NCI-H2227 treated with DMSO at 0.1 percent for 48 hours (cell line): ENCODE measurements around the gene KHSRP.
"Not testable (repeated sequence)": the region's sequence is repeated elsewhere in the genome, so short reads cannot be mapped to it uniquely, and the experiment has no call there.

Source experiments
- DNase-seq: peaks from one replicate; lab custom pipeline; 2025; lab: John Stamatoyannopoulos, UW

The KHSRP gene

DNA sequence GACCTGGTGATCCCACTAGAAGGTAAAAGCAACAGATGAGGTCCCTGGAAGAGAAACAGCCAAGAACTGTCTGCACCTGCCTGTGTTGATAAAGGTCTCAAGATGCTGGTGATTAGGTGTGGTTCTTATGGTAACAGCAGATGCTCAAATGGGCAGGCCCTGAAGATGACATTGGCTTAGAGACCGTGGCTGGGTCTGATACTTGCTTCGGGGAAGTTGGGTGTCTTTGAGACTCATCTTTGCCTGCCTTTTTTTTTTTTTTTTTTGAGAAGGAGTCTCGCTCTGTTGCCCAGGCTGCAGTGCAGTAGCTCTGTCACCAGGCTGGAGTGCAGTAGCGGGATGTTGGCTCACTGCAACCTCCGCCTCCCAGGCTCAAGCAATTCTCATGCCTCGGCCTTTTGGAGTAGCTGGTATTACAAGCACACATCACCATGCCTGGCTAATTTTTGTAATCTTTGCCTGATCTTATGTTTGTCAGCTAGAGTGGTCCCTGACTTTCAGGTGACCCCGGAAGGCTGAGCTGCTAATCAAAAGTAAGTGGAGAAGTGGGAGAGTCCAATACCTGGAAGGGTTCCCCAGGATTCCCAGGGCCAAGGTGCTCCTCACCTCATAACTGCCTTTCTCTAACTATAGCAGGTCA, 27.1 kb upstream of the KHSRP start:
- no peak for DNase-seq

DNA sequence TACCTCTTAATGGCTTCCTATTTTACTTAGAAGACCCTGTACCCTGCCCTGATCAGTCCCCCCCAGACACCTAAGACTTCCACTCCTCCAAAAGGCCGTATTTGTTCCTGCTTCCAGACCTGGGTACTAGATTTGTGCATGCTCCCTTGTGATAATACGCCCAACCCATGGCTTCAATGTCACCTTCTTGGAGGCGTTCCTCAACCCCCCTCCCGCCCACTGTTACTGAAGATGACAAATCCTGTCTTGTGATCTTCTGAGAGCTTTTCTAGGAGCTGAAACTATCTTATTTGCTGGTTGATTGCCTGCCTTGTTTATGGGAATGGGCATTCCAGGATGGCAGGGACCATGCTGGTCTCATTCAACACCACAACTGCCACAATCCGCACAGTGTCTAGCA, 25.6 kb upstream of the KHSRP start:
- no peak for DNase-seq

DNA sequence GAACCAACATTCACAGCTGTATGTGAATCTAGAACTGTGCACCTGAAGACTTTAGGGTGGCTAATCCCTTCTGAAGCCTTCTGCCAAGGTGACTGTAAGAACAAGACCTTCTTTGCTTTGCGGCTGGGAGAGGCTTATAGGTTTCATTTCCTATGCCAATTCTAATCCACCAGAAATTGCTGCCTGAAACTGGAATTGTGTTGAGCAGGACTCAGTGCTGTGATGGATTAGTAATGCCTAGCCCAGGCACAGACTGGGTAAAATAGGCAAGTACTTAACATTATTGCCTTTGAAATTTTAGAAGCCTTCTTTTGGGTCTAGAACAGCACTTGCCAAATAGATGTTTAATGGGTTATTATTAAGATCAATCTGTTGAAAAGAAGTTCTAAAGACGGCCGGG, 23.4 kb upstream of the KHSRP start:
- DNase-seq = no peak

DNA sequence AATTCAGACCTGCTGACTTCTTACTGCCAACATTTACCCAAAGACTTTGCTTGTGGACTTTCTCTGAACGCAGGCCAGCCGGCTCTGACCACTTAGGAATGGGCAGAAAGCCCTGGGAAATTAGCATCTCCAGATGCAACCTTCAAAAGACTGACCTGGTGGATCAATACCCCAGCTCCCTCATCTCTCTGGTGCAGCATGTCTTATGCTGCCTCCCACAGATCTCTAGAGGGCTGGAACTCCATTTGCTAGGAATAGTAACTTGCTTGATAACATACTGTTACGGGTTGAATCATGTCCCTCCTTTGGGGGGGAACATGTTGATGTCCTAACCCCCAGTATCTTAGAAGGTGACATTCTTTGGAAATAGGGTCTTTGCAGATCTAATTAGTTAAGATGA, 21.8 kb upstream of the KHSRP start:
- no peak for DNase-seq

DNA sequence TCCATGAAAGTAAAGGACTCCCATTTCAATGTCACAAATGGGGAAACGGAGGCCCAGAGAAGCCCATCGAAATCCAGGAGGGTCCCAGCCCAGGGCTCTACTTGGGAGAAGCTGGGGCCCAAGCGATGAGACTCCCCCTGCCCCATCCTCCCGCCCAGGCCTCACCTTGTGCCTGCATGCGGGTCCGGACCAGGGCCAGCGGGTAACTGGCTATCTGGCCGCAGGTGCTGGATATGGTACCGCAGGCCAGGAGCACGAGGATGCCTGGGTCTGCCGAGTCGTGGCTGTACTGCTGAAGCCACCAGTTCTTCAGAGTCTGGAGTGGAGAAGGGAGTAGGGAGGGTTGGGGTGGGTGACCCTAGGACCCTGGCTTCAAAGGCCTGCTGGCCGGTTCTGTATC, 19.4 kb upstream of the KHSRP start:
- DNase-seq = no peak

DNA sequence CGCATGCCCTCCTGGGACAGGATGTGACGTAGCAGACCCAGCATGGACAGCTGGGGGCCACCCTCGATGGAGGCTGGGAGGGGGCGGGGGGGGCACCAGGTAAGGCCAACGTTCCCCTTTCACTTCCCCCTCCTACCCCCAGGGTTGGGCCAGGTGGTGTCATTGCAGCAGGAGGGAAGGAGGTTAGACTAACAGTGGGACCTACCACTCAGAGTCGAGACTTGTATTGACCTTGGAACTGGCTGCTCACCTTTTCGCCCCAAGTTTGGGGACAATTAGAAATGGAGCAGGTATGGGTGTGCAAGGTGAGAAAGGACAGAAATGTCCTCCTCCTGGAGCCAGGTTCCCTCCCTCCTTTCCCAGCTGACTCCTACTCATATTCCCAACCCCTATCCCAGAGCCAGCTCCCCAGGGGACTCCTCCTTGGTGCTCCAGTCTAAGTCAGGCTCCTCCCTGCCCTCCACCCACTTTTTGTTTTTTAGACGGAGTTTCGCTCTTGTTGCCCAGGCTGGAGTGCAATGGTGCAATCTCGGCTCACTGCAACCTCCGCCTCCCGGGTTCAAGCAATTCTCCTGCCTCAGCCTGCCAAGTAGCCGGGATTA, 17.6 kb upstream of the KHSRP start:
- DNase-seq = no peak

DNA sequence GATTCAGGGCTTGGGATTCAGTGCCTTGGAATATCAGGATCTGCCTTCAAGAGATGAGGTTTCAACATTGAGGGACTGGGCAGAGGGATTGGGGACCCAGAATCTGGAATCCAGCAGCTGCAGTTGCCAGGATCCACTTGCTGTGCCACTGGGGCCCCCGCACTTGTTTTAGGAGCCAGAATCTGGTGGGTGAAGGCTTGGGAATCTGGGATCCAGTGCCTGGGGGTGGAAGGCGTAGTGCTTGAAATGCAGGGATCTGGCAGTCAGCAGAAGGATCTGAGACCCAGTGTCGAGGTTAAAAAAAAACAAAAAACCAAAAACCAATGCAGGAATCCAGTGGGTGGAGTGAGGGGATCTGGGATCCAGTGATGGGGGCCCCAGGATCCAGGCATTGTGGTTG, 16.3 kb upstream of the KHSRP start:
- DNase-seq = no peak

- no peak for DNase-seq
Measured at GRCh38 chr19:6439743-6440142, 15.1 kb upstream of the KHSRP start.

DNA sequence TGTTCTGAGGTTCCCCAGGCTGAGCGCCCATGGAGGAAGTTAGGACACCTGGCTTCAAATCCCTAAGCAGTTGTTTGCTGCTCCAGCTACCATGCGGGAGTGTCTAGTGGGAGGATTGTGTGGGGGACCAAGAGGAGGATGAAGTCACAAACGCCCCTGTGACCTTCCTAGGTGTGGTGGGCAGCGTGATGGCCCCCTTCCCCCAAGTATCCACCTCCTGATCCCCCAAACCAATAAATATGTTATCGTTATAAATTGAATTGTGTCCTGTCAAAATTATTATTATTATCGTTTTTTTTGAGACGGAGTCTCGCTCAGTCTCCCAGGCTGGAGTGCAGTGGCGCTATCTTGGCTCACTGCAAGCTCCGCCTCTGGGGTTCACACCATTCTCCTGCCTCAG, 9.1 kb upstream of the KHSRP start, which contains the start of gene SLC25A41:
TSS of gene SLC25A41 (minus strand) at position 101 of the 400 bp plus-strand sequence. CDS start at position 31, 70 bp downstream.
- DNase-seq = no peak

GRCh38 chr19:6433165-6433564, 8.6 kb upstream of the KHSRP start:
- DNase-seq = no peak

- no peak for DNase-seq
Measured at GRCh38 chr19:6431891-6432290, 7.3 kb upstream of the KHSRP start.

GRCh38 chr19:6429419-6430221, 5.0 kb upstream of the KHSRP start:
- DNase-seq = no peak

- not testable (repeated sequence) for DNase-seq
Measured at GRCh38 chr19:6428692-6429418, 4.2 kb upstream of the KHSRP start.

DNA sequence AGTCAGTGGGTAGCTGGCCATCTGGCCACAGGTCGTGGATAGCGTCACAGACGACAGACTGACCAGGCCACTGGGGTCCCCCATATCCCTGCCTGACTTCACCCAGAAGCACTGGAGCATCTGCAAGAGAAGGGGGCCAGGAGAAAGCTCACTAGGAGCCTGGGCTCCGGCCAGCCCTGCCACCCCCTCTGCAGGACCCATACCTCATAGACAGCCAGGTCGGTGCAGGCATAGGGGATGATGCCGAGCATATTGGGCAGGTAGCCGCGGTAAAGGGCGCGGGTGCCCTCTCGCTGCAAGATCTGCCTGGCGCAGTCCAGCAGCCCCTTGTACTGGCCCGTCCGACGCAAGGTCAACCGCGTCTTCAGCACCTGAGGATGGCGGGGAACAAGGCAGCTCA, 2.5 kb upstream of the KHSRP start:
- DNase-seq = no peak

DNA sequence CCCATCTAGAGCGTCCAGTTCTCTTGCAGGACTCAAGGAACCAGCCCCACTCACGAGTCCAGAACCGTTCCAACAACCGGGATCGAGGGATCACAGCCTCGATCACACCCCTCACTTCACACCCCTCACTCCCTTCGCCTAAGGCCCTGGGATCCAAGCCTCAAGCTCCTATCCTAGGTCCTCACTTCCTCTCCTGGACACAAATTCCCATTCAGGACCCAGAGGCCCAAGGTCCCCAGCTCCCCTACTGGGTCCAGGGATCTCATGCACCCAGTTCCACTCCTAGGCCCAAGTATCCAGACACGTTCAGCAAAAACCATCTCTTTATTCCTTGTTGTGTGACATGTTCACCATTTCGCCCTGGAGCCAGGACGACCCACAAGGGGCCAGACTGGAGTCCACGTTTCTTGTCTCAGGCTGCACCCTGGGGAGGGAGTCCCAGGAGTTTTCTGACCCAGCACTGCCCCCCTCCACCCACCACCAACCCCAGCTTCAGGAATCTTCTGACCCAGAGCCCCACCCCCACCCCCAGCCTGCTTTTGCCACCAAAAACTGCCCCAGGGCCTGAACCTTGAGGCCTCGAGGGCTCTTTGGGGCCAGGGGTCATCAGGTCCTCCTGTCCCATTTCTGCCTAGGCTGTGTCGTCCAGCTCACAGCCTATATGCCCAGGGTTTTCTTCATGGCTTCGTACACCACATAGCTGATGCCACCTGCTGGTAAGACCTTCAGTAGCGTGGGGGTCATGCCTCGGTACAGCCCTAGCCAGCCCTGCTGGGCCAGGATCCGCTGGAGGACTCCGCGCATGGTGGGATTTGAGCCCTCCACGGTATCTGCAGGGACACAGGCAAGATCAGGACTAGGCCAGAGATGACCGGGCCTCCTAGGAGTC, 1.4 kb upstream of the KHSRP start:
- no peak for DNase-seq

DNA sequence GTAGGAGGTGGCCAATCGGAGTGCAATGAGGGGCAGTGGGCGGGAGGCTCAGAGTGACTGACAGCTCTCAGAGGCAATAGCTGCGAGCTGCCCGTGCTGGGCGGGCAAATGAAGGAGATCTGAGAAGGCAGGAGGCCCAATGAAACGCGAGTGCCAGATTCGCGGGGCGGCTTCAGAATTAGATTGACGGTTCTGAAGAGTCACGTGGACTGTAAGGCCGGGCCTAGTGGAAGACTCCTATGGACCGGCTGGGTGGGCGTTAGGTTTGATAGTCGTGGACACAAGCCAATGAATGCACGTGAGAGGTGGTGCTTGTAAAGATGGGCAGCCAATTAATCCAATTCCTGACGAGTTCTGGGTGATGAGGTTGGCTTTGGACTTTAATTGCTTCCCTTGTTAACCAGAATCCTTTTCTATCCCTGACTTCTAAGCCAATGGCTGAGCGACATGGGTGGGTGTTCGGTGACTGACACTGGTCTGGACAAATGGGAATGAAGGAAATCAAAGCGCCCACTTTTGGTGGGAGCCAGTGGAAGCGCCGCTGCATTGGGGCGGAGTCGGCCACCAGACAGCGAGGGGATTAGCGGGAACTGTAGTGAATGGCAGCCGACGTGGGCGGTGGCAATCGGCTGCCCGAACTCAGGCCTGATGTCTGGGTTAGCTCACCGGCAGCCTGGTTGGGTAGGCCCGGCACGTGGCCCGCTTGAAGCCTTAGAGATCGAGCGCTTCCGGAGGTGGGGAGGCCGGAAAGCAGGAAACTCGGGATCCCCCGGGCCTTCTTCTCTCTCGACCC, 524 bp upstream of the KHSRP start:
- DNase-seq = peak; percentile 99

- peak; percentile 8 for DNase-seq
Measured at GRCh38 chr19:6423499-6424194, 964 bp downstream of the KHSRP start.

DNA sequence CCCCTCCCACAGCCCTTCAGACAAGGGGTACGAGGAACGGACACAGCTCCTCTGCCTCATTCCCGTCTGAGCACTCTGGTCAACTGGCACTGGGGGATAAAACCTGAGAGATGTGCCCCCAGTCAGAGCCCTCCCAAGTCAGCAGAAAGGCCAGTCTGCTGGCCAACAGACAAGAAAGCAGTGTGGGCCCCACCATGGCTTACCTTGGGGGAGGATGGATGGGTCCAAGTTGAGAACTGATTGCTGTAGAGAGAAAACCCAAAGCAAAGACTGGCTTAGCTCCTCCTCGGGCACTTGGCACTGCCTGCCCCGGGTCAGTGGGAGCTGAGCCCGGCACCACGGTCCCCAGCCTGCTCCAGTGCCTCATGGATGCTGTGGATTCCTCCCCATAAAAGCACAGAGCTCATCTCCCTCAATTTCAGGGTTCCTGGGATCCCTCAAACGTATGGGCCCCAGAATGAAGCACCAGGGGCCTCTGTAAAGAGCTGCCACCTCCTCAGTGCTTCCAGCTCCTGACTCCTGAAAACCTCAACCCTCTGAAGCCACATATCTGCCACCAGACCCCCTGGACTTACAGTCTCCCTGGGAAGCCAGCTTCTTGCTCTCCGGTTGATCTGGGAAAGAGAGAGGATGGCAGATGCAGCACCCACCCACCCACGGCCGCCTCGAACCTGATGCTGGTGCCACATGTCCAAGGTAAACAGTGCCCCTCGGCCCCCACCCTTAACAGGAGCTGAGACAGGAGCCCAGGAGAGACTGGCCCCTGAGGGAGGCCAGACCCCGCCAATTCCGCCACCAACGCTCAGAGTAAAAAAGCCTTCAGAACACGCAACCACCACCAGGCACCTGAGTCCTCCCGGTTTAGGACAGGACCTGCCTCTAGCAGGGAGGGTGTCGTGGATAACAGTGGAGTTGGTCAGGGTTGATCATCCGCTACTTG, 3.3 kb downstream of the KHSRP start:
- no peak for DNase-seq

- no peak for DNase-seq
Measured at GRCh38 chr19:6418562-6418932, 6.1 kb downstream of the KHSRP start.
